ENCODE measurements around the gene SLC8B1.

Gene SLC8B1

GRCh38 chr12:113318900-113319628 is 15.8 kb downstream of the SLC8B1 start:
- DNase-seq (ENCODE audit: low spot score), result no peak

GRCh38 chr12:113318046-113318656 is 16.8 kb downstream of the SLC8B1 start:
- no peak for DNase-seq (ENCODE audit: low spot score)

- DNase-seq (ENCODE audit: low spot score), result no peak
These were observed 17.8 kb downstream of the SLC8B1 start for GRCh38 chr12:113317122-113317521.

- no peak for DNase-seq (ENCODE audit: low spot score)
These were observed 18.8 kb downstream of the SLC8B1 start for GRCh38 chr12:113316155-113316554.

GRCh38 chr12:113315358-113315757 is 19.6 kb downstream of the SLC8B1 start:
- no peak for DNase-seq (ENCODE audit: low spot score)

- DNase-seq (ENCODE audit: low spot score), result no peak
These were observed 20.8 kb downstream of the SLC8B1 start for GRCh38 chr12:113314121-113314529.

GRCh38 chr12:113310489-113310888 is 24.4 kb downstream of the SLC8B1 start:
- peak; percentile 16 for DNase-seq (ENCODE audit: low spot score)

GRCh38 chr12:113306382-113306781 is 28.5 kb downstream of the SLC8B1 start:
- DNase-seq (ENCODE audit: low spot score), result no peak

- DNase-seq (ENCODE audit: low spot score), result no peak
These were observed 29.5 kb downstream of the SLC8B1 start for GRCh38 chr12:113305281-113305856.

- no peak for DNase-seq (ENCODE audit: low spot score)
These were observed 31.8 kb downstream of the SLC8B1 start for GRCh38 chr12:113302886-113303640.

- DNase-seq (ENCODE audit: low spot score), result no peak
These were observed 32.4 kb downstream of the SLC8B1 start for GRCh38 chr12:113302466-113302865.

GRCh38 chr12:113301811-113302210 is 33.1 kb downstream of the SLC8B1 start:
- DNase-seq (ENCODE audit: low spot score), result no peak

GRCh38 chr12:113299619-113300237 is 35.2 kb downstream of the SLC8B1 start:
- peak; percentile 98 for DNase-seq (ENCODE audit: low spot score)

GRCh38 chr12:113298861-113299545 is 35.9 kb downstream of the SLC8B1 start:
- peak; percentile 22 for DNase-seq (ENCODE audit: low spot score)

- no peak for DNase-seq (ENCODE audit: low spot score)
These were observed 36.5 kb downstream of the SLC8B1 start for GRCh38 chr12:113298472-113298817.

GRCh38 chr12:113297621-113298471 is 37.1 kb downstream of the SLC8B1 start:
- no peak for DNase-seq (ENCODE audit: low spot score)

GRCh38 chr12:113297214-113297587 is 37.7 kb downstream of the SLC8B1 start:
- peak; percentile 4 for DNase-seq (ENCODE audit: low spot score)

GRCh38 chr12:113296557-113297213 is 38.2 kb downstream of the SLC8B1 start:
- DNase-seq (ENCODE audit: low spot score), result no peak

- DNase-seq (ENCODE audit: low spot score), result no peak
These were observed 38.9 kb downstream of the SLC8B1 start for GRCh38 chr12:113295886-113296556.

GRCh38 chr12:113293100-113293499 is 41.8 kb downstream of the SLC8B1 start:
- no peak for DNase-seq (ENCODE audit: low spot score)
